HepG2 (cell line): ENCODE data around the gene CLTCL1. TPM values are rescaled to one million over a fixed set of nuclear protein-coding genes. Genes with fewer than 3 reads are reported as not detected.

ENCODE experiments used
- BATF2 ChIP-seq: sonication (generic); formaldehyde crosslinking; IDR thresholded peaks from 2 replicates; pipeline ENCODE4 v1.8.0; 2022; ENCODE audit warnings: mild to moderate bottlenecking, missing genetic modification reagents, moderate library complexity
- EEA1 ChIP-seq: sonication (generic); formaldehyde crosslinking; IDR thresholded peaks from 2 replicates; pipeline ENCODE4 v1.5.1; 2020; ENCODE audit warnings: mild to moderate bottlenecking, missing genetic modification reagents, borderline replicate concordance
- ESRRA ChIP-seq: sonication (generic); formaldehyde crosslinking; IDR thresholded peaks from 2 replicates; pipeline ENCODE4 v1.5.1; 2020; ENCODE audit warnings: mild to moderate bottlenecking, low read depth, missing genetic modification reagents
- ZNF280D ChIP-seq: sonication (generic); formaldehyde crosslinking; IDR thresholded peaks from 2 replicates; pipeline ENCODE4 v1.5.1; 2020; ENCODE audit warnings: mild to moderate bottlenecking, missing genetic modification reagents
- ZNF3 ChIP-seq: IDR thresholded peaks from 2 replicates; pipeline ENCODE4 v1.7.0; 2017; ENCODE audit warnings: inconsistent platforms
- ZNF510 ChIP-seq: sonication (generic); formaldehyde crosslinking; IDR thresholded peaks from 2 replicates; pipeline ENCODE4 v1.4.0; 2020; ENCODE audit warnings: low read depth, mild to moderate bottlenecking, missing genetic modification reagents
- ZNF547 ChIP-seq: sonication (generic); formaldehyde crosslinking; IDR thresholded peaks from 2 replicates; pipeline ENCODE4 v1.5.1; 2020; ENCODE audit warnings: mild to moderate bottlenecking, missing genetic modification reagents
- ZNF556 ChIP-seq: sonication (generic); formaldehyde crosslinking; IDR thresholded peaks from 2 replicates; pipeline ENCODE4 v1.4.0; 2020; ENCODE audit warnings: mild to moderate bottlenecking, missing genetic modification reagents, borderline replicate concordance
- ZNF574 ChIP-seq: sonication (generic); formaldehyde crosslinking; IDR thresholded peaks from 2 replicates; pipeline ENCODE4 v1.4.0; 2020; ENCODE audit warnings: missing genetic modification reagents
- ZNF687 ChIP-seq: sonication (generic); formaldehyde crosslinking; IDR thresholded peaks from 2 replicates; pipeline ENCODE4 v1.5.1; 2020; ENCODE audit warnings: mild to moderate bottlenecking, missing genetic modification reagents, moderate library complexity
- polyA plus RNA-seq, 8 experiments: library from polyadenylated mRNA; depleted of rRNA in 3 of 8; stranded (reverse) in 7 of 8; unstranded in 1 of 8; fragments of >200 nt; fragmentation: Illumina TruSeq in 4 of 8; extraction: Trizol in 4 of 8; gene quantifications; 2 replicates each; pipeline versions ENCODE4 v1.2.1 to v1.2.3, GENCODE V29; 2011 to 2016; ENCODE audit warnings: low read depth in 4 of 8, missing spikeins in 1 of 8, mixed read lengths in 1 of 8; ENCODE audit not compliant: insufficient read depth in 1 of 8
- total RNA-seq, 5 experiments: library from RNA; depleted of rRNA; stranded (reverse); fragments of >200 nt; fragmentation: Illumina TruSeq; extraction: Trizol; gene quantifications; 2 replicates each; pipeline ENCODE4 v1.2.3, GENCODE V29; 2016; ENCODE audit warnings: low read depth in 1 of 5
- TF ChIP-seq, protein P1 (sequence below): sonication (generic); formaldehyde crosslinking; IDR thresholded peaks from 2 replicates; pipeline ENCODE4 v1.4.0; 2020; ENCODE audit warnings: missing genetic modification reagents, borderline replicate concordance
- TF ChIP-seq, protein P2 (sequence below): sonication (generic); formaldehyde crosslinking; IDR thresholded peaks from 2 replicates; pipeline ENCODE4 v1.8.1; 2023; ENCODE audit warnings: mild to moderate bottlenecking, missing genetic modification reagents
- TF ChIP-seq, protein P3 (sequence below): sonication (generic); formaldehyde crosslinking; IDR thresholded peaks from 2 replicates; pipeline ENCODE4 v1.4.0; 2020; ENCODE audit warnings: missing genetic modification reagents, mild to moderate bottlenecking, borderline replicate concordance

Gene CLTCL1
- total and polyA plus RNA-seq, 2 of the 13 experiments (the other 11 are each of a cell fraction or from before 2014, with no cell fraction given): 8.1 to 10.9 TPM

- TF ChIP-seq, protein P1, sequence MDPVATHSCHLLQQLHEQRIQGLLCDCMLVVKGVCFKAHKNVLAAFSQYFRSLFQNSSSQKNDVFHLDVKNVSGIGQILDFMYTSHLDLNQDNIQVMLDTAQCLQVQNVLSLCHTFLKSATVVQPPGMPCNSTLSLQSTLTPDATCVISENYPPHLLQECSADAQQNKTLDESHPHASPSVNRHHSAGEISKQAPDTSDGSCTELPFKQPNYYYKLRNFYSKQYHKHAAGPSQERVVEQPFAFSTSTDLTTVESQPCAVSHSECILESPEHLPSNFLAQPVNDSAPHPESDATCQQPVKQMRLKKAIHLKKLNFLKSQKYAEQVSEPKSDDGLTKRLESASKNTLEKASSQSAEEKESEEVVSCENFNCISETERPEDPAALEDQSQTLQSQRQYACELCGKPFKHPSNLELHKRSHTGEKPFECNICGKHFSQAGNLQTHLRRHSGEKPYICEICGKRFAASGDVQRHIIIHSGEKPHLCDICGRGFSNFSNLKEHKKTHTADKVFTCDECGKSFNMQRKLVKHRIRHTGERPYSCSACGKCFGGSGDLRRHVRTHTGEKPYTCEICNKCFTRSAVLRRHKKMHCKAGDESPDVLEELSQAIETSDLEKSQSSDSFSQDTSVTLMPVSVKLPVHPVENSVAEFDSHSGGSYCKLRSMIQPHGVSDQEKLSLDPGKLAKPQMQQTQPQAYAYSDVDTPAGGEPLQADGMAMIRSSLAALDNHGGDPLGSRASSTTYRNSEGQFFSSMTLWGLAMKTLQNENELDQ: no peak
- no peak for TF ChIP-seq ZNF280D (CRISPR knock-in tag)
- TF ChIP-seq ZNF574 (CRISPR knock-in tag): no peak; the same call in 1 of the 2 replicates
- no peak for TF ChIP-seq ZNF510
- TF ChIP-seq, protein P2, sequence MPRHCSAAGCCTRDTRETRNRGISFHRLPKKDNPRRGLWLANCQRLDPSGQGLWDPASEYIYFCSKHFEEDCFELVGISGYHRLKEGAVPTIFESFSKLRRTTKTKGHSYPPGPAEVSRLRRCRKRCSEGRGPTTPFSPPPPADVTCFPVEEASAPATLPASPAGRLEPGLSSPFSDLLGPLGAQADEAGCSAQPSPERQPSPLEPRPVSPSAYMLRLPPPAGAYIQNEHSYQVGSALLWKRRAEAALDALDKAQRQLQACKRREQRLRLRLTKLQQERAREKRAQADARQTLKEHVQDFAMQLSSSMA (CRISPR knock-in tag): no peak
- TF ChIP-seq ESRRA (CRISPR knock-in tag): no peak
- peak; percentile 37; the same call in 1 of the 2 replicates for TF ChIP-seq ZNF687
- no peak for TF ChIP-seq ZNF3
- TF ChIP-seq ZNF556 (CRISPR knock-in tag): no peak
- TF ChIP-seq, protein P3, sequence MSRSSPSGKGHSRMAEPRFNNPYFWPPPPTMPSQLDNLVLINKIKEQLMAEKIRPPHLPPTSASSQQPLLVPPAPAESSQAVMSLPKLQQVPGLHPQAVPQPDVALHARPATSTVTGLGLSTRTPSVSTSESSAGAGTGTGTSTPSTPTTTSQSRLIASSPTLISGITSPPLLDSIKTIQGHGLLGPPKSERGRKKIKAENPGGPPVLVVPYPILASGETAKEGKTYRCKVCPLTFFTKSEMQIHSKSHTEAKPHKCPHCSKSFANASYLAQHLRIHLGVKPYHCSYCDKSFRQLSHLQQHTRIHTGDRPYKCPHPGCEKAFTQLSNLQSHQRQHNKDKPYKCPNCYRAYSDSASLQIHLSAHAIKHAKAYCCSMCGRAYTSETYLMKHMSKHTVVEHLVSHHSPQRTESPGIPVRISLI: no peak
- no peak for TF ChIP-seq BATF2 (CRISPR knock-in tag)
- no peak for TF ChIP-seq EEA1 (CRISPR knock-in tag)
- TF ChIP-seq ZNF547 (CRISPR knock-in tag): no peak
Measured at GRCh38 chr22:19291218-19291579, 320 bp downstream of the CLTCL1 start (continued).
